Natural killer cell (primary cell): ENCODE data around the gene TLX1. TPM values are rescaled to one million over a fixed set of nuclear protein-coding genes. Genes with fewer than 3 reads are reported as not detected.

Experiments
- ATAC-seq, 3 donors: fragments of 150-1000 bp in 2 of 3; fragments of 200-7000 bp in 1 of 3; cut with Tn5 transposase; 1 replicate in 1 of 3; 2 replicates in 2 of 3; pipeline ENCODE4 v1.10.0; 2021; ENCODE audit warnings: mild to moderate bottlenecking in 2 of 3, moderate library complexity in 2 of 3
- DNase-seq, 2 donors: peaks; one replicate each; pipeline versions ENCODE4 v3.0.0 to v3.0.0-alpha.2; 2013 to 2021; ENCODE audit warnings: mixed read lengths in 1 of 2
- H3K27ac ChIP-seq: one replicate; pipeline ENCODE4 v1.5.1; 2013; ENCODE audit warnings: mild to moderate bottlenecking, low read length
- H3K27me3 ChIP-seq: one replicate; pipeline ENCODE4 v1.6.1; 2013; ENCODE audit warnings: low read length; ENCODE audit not compliant: control insufficient read depth, insufficient read depth
- H3K36me3 ChIP-seq: one replicate; pipeline ENCODE4 v1.6.1; 2013; ENCODE audit warnings: low read length; ENCODE audit not compliant: control insufficient read depth, insufficient read depth
- H3K4me1 ChIP-seq: one replicate; pipeline ENCODE4 v1.6.1; 2013; ENCODE audit warnings: low read length; ENCODE audit not compliant: control insufficient read depth, insufficient read depth
- H3K4me3 ChIP-seq: one replicate; pipeline ENCODE4 v1.5.1; 2013; ENCODE audit warnings: low read length
- H3K9me3 ChIP-seq: one replicate; pipeline ENCODE4 v1.6.1; 2013; ENCODE audit warnings: low read length; ENCODE audit not compliant: control insufficient read depth, insufficient read depth
- H3K27ac Mint-ChIP-seq, 2 donors: one replicate each; pipeline ENCODE4 v1.8.0; 2022; ENCODE audit warnings: mild to moderate bottlenecking in 2 of 2, mixed read lengths in 2 of 2, moderate library complexity in 1 of 2
- H3K27me3 Mint-ChIP-seq, 2 donors: one replicate each; pipeline ENCODE4 v1.8.0; 2022; ENCODE audit warnings: low read depth in 2 of 2, mixed read lengths in 2 of 2
- H3K36me3 Mint-ChIP-seq: one replicate; pipeline ENCODE4 v1.8.0; 2022; ENCODE audit warnings: mixed read lengths
- H3K4me1 Mint-ChIP-seq, 2 donors: one replicate each; pipeline ENCODE4 v1.8.0; 2022; ENCODE audit warnings: mixed read lengths in 2 of 2
- H3K4me3 Mint-ChIP-seq: one replicate; pipeline ENCODE4 v1.8.0; 2022; ENCODE audit warnings: mild to moderate bottlenecking, moderate library complexity, mixed read lengths
- H3K9me3 Mint-ChIP-seq, 2 donors: one replicate each; pipeline ENCODE4 v1.8.0; 2022; ENCODE audit warnings: mixed read lengths in 2 of 2
- WGBS: methylation state at CpG from one replicate; pipeline ENCODE4 v1.1.7; 2013; ENCODE audit warnings: missing lambda C conversion rate; ENCODE audit not compliant: insufficient coverage; 5-methylcytosine and 5-hydroxymethylcytosine counted together
- intact Hi-C: fragments of 100-400 bp; cut with micrococcal nuclease; formaldehyde crosslinking; loops from one replicate; pipeline ENCODE4 v1.14.2; 2022
- total RNA-seq, 4 donors: library from RNA; stranded (reverse); fragments of 120-200 nt in 1 of 4; gene quantifications; one replicate each; pipeline versions ENCODE4 v1.2.3 to v1.2.4, GENCODE V29; 2013 to 2022
- TF ChIP-seq, protein P1 (sequence below): fragments of 200-600 bp; IDR thresholded peaks from one replicate; pipeline ENCODE4 v1.8.0; 2022; ENCODE audit warnings: antibody characterized with exemption

The TLX1 gene
- total RNA-seq, 3 donors from 2014 or later (not counting 1 experiment from before 2014, with no cell fraction given), result not detected

DNA sequence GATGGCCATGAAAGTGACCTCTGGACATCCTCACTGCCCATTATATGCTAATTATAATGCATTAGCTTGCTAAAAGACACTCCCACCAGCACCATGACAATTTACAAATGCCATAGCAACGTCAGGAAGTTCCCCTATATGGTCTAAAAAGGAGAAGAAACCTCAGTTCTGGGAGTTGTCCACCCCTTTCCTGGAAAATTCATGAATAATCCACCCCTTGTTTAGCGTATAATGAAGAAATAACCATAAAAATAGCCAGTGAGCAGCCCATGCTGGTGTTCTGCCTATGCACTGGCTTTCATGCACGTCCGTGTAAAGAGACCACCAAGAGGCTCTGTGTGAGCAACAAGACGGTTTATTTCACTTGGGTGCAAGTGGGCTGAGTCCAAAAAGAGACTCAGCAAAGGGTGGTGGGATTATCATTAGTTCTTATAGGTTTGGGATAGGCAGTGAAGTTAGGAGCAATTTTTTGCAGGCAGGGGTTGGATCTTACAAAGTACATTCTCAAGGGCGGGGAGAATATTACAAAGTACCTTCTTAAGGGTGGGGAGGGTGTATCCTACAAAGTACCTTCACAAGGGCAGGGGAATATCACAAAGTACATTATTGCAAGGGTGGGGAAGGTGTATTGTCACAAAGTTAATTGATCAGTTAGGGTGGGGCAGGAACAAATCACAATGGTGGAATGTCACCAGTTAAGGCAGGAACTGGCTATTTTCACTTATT is 52.5 kb downstream of the TLX1 start:
- H3K36me3 ChIP-seq, result no peaks in the 10 kb centered on the region
- TF ChIP-seq, protein P1, sequence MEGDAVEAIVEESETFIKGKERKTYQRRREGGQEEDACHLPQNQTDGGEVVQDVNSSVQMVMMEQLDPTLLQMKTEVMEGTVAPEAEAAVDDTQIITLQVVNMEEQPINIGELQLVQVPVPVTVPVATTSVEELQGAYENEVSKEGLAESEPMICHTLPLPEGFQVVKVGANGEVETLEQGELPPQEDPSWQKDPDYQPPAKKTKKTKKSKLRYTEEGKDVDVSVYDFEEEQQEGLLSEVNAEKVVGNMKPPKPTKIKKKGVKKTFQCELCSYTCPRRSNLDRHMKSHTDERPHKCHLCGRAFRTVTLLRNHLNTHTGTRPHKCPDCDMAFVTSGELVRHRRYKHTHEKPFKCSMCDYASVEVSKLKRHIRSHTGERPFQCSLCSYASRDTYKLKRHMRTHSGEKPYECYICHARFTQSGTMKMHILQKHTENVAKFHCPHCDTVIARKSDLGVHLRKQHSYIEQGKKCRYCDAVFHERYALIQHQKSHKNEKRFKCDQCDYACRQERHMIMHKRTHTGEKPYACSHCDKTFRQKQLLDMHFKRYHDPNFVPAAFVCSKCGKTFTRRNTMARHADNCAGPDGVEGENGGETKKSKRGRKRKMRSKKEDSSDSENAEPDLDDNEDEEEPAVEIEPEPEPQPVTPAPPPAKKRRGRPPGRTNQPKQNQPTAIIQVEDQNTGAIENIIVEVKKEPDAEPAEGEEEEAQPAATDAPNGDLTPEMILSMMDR, result no peak
- no peaks in the 10 kb centered on the region for H3K4me1 ChIP-seq
- WGBS, result 75% methylated on average over 5 of the region's 6 CpGs
- no peak for DNase-seq
- Mint-ChIP-seq H3K27me3 (peaks cover 12 to 14% of the 10 kb centered on the region in 2 donors), H3K9me3 (no peaks in the 10 kb centered on the region), H3K4me3 (no peak overlapping the region), H3K27ac (no peak overlapping the region), H3K4me1 (no peaks in the 10 kb centered on the region), H3K36me3 (no peaks in the 10 kb centered on the region)
- intact Hi-C loops, result no loop called here
- H3K27ac ChIP-seq, result no peak overlapping the region
- H3K27me3 ChIP-seq, result peaks cover 3% of the 10 kb centered on the region
- H3K4me3 ChIP-seq, result no peak overlapping the region
- H3K9me3 ChIP-seq, result no peaks in the 10 kb centered on the region
- no peak for ATAC-seq

Other genes with a start within 250 kb of the TLX1 start
- gene SLF2, start 218.3 kb upstream of the TLX1 start, total RNA-seq, result 10 to 100 TPM; 24.2 to 35.4 (median 30.9) TPM
- gene SEMA4G, start 161.8 kb upstream of the TLX1 start, total RNA-seq, result 1 to 10 TPM in 1 of 3 donors, under 1 TPM in 1, not detected in 1; 0.53 to 1.7 TPM
- 10 to 100 TPM; 27.2 to 42.0 (median 33.1) TPM for gene MRPL43, start 143.8 kb upstream of the TLX1 start, total RNA-seq
- gene TWNK, start 143.8 kb upstream of the TLX1 start, total RNA-seq, result 1 to 10 TPM; 2.2 to 3.6 (median 3.3) TPM
- 10 to 100 TPM in 2 of 3 donors, 1 to 10 TPM in 1; 8.0 to 16.1 (median 11.7) TPM for gene LZTS2, start 131.5 kb upstream of the TLX1 start, total RNA-seq
- 1 to 10 TPM in 1 of 3 donors, under 1 TPM in 2; 0.35 to 1.2 (median 0.52) TPM for gene PDZD7, start 100.2 kb upstream of the TLX1 start, total RNA-seq
- gene SFXN3, start 100.1 kb upstream of the TLX1 start, total RNA-seq, result 10 to 100 TPM; 59.7 to 74.5 (median 68.9) TPM
- under 1 TPM in 1 of 3 donors, not detected in 2; 0.49 TPM for gene KAZALD1, start 69.3 kb upstream of the TLX1 start, total RNA-seq
- not detected for gene LBX1, start 98.2 kb downstream of the TLX1 start, total RNA-seq
- 10 to 100 TPM; 13.5 to 22.8 (median 15.2) TPM for gene BTRC, start 222.9 kb downstream of the TLX1 start, total RNA-seq